ENCODE data around the gene P2RY6.

P2RY6 gene

DNA sequence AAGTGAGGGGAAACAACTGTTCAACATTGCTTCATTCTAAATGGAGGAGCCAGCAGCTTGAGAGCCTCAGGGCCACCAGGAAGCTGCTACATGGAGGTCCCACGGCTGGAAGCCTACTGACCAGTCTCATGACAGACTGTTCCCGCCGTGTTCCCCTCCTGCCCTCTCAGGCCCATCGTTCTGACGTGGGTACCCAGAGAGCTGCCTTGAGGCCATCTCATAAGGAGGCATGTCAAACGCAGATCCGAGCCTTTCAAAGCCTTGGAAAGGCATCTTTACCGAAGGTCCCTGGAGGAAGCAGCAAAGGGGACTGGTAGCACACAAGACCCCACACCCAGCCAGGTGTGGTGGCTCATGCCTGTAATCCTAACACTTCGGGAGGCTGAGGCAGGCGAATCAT lies 27.6 kb downstream of the P2RY6 start:
- no peak for DNase-seq

DNA sequence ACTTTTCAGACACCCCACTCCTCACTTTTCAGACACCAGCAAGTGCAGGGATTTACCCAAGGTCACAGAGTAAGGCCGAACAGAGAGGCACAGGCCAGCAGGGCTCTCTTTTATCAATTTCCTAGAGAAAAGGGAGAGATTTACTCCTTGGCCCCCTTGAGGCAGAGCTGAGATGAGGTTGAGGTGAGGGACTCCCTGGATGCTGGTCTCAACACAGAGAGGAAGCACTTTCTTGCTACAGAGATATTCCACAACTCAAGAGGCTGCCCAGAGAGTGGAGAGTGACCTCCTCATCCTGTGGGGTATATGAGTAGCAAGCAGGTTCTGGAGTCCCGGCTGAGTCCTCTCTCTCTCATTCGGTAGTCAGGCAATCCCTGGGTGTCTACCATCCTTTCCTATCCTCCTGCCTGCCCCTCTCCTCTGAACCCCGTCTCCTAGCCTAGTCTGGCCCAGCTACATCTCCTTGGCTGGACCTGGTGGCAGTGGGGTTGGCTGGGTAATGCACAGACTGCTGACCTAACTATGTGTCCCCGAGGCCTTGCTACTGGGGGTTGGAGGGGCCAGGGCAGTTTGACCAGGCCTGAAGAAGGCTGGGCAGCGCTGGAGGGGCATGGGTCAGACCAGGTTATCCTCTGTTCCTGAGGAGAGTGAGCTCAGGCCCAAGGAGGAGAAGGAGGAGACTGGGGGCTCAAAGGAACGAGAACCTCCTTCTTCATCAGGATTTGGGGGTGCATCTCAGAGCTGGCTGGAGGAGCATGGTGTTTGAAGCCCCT lies 34.1 kb downstream of the P2RY6 start:
- DNase-seq: peak; percentile 45

- no peak for DNase-seq
Observed at GRCh38 chr11:73306977-73307322, 34.8 kb downstream of the P2RY6 start.

GRCh38 chr11:73307323-73308002 lies 35.3 kb downstream of the P2RY6 start:
- DNase-seq: peak; percentile 97

DNA sequence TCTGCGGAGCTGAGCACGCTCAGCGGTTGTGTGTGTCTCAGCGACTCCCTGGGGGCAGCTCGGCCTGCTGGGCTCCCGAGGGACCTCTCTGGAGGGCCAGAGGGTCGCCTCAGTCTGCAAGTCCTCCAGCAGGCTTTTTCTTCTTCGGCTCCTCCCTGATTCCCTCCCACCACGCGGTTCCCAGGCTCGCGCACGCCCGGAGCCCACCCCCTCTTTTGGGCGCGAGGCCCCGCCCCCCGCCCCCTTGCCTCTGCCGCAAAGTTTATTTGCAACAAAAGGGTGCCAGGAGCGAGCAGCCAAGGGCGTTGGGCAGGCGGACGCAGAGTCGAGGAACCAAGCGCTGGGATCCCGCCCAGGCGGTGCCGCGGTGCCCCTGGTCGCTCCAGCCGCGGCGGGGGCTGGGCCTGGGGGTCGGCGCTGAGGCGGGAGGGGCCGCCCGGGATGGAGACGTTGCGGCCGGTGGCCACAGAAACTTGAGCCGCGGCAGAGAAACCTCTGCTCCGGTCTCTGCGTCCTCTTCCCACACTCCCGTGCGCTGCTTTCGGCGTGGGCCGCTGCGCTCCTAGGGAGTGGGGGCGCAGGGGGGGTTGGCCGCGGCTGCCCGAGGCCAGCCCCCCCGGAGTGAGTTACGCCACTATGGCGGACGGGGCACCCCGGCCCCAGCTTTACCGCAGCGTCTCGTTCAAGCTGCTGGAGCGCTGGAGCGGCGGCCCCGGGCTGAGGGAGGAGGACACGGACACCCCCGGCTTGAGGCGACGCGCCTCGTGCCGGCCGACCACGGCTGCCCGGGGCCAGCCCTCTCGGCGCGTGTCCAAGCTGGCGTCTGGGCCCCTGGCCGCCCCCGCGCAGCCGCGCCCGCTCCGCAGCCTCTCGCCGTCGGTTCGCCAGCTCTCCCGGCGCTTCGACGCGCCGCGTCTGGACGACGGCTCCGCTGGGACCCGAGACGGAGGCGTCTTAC lies 36.1 kb downstream of the P2RY6 start, which contains the start of gene ARHGEF17:
Gene ARHGEF17, plus strand, starts transcription at position 274 of the 958 bp plus-strand sequence. Its CDS starts 363 bp downstream, at position 637.
- peak; percentile 76 for DNase-seq

DNA sequence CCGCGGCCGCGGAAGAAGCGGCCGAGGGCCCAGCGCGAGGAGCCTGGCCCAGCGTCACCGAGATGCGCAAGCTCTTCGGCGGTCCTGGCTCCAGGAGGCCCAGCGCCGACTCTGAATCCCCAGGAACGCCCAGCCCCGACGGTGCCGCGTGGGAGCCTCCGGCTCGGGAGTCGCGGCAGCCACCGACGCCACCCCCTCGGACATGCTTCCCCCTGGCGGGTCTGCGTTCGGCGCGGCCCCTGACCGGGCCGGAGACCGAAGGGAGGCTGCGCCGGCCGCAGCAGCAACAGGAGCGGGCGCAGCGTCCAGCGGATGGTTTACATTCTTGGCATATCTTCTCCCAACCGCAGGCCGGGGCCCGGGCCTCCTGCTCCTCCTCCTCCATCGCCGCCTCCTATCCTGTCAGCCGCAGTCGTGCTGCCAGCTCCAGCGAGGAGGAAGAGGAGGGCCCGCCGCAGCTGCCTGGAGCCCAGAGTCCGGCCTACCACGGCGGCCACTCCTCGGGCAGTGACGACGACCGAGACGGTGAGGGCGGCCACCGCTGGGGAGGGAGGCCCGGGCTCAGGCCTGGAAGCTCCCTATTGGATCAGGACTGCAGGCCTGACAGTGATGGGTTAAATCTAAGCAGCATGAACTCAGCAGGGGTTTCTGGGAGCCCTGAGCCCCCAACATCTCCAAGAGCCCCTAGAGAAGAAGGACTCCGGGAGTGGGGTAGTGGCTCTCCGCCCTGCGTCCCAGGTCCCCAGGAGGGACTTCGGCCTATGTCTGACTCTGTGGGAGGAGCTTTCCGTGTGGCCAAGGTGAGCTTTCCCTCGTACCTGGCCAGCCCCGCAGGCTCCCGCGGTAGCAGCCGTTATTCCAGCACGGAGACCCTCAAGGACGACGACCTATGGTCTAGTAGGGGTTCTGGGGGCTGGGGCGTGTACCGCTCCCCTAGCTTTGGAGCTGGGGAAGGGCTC lies 37.1 kb downstream of the P2RY6 start:
- peak; percentile 80 for DNase-seq

GRCh38 chr11:73310076-73310475 lies 37.9 kb downstream of the P2RY6 start:
- DNase-seq: no peak

DNA sequence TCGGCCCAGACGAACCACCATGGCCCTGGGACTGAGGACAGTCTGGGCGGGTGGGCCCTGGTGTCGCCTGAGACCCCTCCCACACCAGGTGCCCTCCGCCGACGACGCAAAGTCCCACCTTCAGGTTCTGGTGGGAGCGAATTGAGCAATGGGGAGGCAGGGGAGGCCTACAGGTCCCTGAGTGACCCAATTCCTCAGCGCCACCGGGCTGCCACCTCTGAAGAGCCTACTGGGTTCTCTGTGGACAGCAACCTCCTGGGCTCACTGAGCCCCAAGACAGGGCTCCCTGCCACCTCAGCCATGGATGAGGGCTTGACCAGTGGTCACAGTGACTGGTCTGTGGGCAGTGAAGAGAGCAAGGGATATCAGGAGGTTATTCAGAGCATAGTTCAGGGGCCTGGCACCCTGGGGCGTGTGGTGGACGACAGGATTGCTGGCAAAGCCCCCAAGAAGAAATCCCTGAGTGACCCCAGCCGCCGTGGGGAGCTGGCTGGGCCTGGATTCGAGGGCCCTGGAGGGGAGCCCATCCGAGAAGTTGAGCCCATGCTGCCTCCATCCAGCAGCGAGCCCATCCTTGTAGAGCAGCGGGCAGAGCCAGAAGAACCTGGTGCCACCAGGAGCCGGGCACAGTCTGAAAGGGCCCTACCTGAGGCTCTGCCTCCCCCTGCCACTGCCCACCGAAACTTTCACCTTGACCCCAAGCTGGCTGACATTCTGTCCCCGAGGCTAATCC lies 38.7 kb downstream of the P2RY6 start:
- DNase-seq: no peak

GRCh38 chr11:73311394-73311869 lies 39.3 kb downstream of the P2RY6 start:
- no peak for DNase-seq

- DNase-seq: no peak
Observed at GRCh38 chr11:73312036-73312435, 39.9 kb downstream of the P2RY6 start.

GRCh38 chr11:73312851-73313327 lies 40.8 kb downstream of the P2RY6 start:
- DNase-seq: no peak

DNA sequence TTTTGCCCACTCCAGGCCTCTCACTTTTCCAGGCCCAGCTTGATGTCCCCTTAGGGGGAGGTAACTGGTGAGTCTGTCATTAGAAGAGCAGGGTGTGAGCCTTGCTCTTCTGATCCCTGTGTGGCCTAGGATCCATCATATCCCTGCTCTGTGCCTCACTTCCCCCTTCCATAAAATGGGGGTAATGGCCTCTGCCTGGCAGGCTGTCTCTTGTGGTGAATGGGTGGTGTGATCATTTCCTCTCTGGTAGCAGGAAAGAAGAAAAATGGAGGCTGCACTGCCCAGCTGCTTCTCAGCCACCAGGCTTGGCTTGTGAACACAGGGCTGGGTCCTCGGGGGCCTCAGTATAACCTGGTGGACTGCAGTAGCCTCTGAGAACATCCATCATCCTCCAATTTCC lies 41.5 kb downstream of the P2RY6 start:
- DNase-seq: peak; percentile 61

DNA sequence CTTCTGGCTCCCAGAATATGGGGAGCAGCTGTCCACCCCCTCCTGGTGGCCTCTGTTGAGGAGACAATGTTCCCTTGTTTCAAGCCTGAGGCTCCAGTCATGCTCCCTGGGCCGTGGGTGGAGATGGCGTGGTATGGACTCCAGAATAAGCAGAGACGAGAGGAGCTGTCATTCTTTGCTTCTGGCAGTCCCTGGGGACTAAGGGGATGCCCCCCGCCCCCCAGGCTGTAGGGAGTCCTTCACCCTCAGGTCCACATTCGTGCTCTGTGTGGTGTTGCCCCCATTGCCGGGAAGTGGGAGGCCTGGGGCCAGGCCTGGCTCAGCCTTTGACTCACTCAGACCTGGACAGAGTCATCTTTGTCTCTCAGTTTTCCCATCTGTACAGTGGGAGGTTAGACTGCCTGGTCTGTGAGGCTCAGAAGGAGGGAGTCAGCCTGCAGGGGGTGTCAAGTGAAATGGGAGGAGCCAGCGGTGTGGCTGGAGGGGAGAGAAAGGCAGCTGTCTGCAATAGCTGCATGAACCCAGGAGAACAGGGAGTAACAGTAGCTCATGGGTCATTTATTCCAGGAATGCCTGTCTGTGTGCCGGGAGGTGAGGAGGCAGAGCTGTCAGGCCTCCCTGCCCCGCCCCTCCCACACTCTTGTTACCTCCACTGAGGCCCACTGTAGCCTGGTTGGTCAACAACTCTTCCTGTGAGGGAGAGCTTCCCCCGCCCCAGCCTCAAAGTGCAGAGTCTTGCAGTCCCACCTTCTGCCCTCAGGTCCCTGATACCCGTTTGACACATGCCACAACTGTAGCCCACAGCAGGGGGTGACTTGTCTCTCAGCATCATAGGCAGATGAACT lies 42.2 kb downstream of the P2RY6 start:
- peak; percentile 46 for DNase-seq

- DNase-seq: no peak
Observed at GRCh38 chr11:73315293-73316020, 43.3 kb downstream of the P2RY6 start.

GRCh38 chr11:73316422-73316821 lies 44.3 kb downstream of the P2RY6 start:
- DNase-seq: no peak

DNA sequence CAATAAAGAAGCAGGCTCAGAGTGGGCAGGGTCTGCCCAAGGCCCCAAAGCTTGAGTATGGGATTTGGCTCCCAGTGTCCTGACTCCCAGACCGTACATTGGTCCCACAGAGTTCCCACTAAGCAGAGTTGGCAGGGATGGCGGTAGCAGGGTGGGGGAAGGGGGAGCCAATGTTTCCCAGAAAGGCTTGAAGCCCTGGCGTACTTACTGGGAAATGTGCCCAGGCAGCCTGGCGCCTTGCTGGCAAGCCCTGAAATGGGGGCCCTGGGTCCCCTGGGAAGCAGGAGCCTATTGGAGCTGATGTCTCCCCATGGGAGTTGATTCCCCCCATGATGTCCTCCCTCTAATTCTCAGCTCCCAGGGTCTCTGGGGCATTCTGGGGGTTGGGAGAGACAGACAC lies 45.2 kb downstream of the P2RY6 start:
- no peak for DNase-seq

DNA sequence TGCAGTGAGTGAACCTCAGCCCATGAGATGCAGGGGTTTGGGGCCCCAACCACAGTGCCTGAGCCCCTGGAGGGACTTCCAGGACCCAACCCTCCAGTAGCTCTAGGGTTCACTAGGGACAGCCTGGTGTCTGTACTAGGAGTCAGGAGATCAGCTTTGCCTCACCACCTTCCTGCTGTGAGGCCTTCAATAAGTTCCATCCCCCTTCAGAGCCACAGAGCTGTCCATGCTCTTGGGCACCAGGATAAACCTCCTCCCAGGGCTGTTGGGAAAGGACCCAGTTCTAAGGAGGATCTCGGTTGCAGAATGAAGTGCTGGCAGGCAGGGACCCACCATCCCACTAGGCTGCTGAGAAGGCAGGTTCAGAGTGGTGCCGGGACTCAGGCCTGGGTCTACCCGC lies 45.7 kb downstream of the P2RY6 start:
- DNase-seq: no peak

GRCh38 chr11:73318501-73319011 lies 46.4 kb downstream of the P2RY6 start:
- DNase-seq: no peak
